HepG2 (cell line): ENCODE results near the gene SPATA21. TPM values are rescaled to one million over a fixed set of nuclear protein-coding genes. Genes with fewer than 3 reads are reported as not detected.
A peak's percentile ranks its signal among the peaks of the same experiment; 100 is the strongest.

Experiments used
- ATAC-seq: fragments of 200-7000 bp; cut with Tn5 transposase; 3 replicates; pipeline ENCODE4 v1.9.1; 2020; ENCODE audit warnings: mild to moderate bottlenecking, moderate library complexity
- BruUV-seq: library from RNA; stranded (reverse); fragments of 400-500 nt; replicated peaks from 2 replicates; lab custom pipeline; 2021; lab: Mats Ljungman, UMichigan
- CTCF ChIA-PET: fragments of 300-600 bp; formaldehyde crosslinking; extraction: SDS; loops from one replicate; lab custom pipeline; 2021; ENCODE audit warnings: low total read pairs, inconsistent platforms, low intra/inter-chr PET ratio; lab: Yijun Ruan, JAX
- POLR2A ChIA-PET: fragments of 350-600 bp; sonication (Branson Sonifier 250); formaldehyde crosslinking; loops from one replicate; lab custom pipeline; 2020; ENCODE audit warnings: antibody characterized with exemption, inconsistent platforms; lab: Yijun Ruan, JAX
- DNase-seq: peaks from one replicate; pipeline ENCODE4 v3.0.0-alpha.2; 2015; ENCODE audit warnings: low spot score
- FAIRE-seq: peaks from 3 replicates; lab custom pipeline; 2011; peaks lifted over from hg19 to GRCh38; lab: Jason Lieb, UNC
- H2AFZ ChIP-seq: one replicate; pipeline ENCODE4 v1.6.1; 2011; ENCODE audit warnings: low read length, inconsistent platforms
- H3K27ac ChIP-seq: fragments of 300-600 bp; 3 replicates; pipeline ENCODE4 v1.8.0; 2011; ENCODE audit warnings: mixed run types, mild to moderate bottlenecking, mixed read lengths, low read length, inconsistent platforms; ENCODE audit not compliant: insufficient read depth; ENCODE audit errors: extremely low read length
- H3K27me3 ChIP-seq, 2 experiments: fragments of 200-600 bp in 1 of 2; 2 replicates in 1 of 2; 3 replicates in 1 of 2; pipeline versions ENCODE4 v1.6.0 to v1.8.0; 2011; ENCODE audit warnings: low read length in 2 of 2, mild to moderate bottlenecking in 2 of 2, moderate library complexity in 2 of 2, inconsistent platforms in 1 of 2; ENCODE audit not compliant: insufficient read depth in 2 of 2, control insufficient read depth in 1 of 2
- H3K36me3 ChIP-seq, 2 experiments: fragments of 200-600 bp in 1 of 2; replicated peaks in 1 of 2; 2 replicates in 1 of 2; 3 replicates in 1 of 2; pipeline versions ENCODE4 v1.5.1 to v1.8.0; 2011; ENCODE audit warnings: low read length in 2 of 2, inconsistent platforms in 1 of 2; ENCODE audit not compliant: insufficient read depth in 2 of 2, control insufficient read depth in 1 of 2
- H3K4me1 ChIP-seq: 2 replicates; pipeline ENCODE4 v1.5.1; 2012; ENCODE audit warnings: low read length, inconsistent platforms; ENCODE audit not compliant: insufficient read depth
- H3K4me2 ChIP-seq: 2 replicates; pipeline ENCODE4 v1.6.0; 2011; ENCODE audit warnings: low read depth, low read length, inconsistent platforms
- H3K4me3 ChIP-seq, 3 experiments: fragments of 200-600 bp in 1 of 3; sonication (generic), shearing (Covaris generic) in 1 of 3; replicated peaks in 1 of 3; 2 replicates each; pipeline ENCODE4 v1.5.1; 2011 to 2016; ENCODE audit warnings: low read length in 3 of 3, inconsistent platforms in 2 of 3, low read depth in 2 of 3, mild to moderate bottlenecking in 2 of 3, control low read depth in 1 of 3, mixed read lengths in 1 of 3; ENCODE audit not compliant: insufficient read depth in 1 of 3
- H3K79me2 ChIP-seq: one replicate; pipeline ENCODE4 v1.6.1; 2011; ENCODE audit warnings: low read length, inconsistent platforms; ENCODE audit not compliant: insufficient read depth
- H3K9ac ChIP-seq: 2 replicates; pipeline ENCODE4 v1.6.0; 2011; ENCODE audit warnings: mild to moderate bottlenecking, low read depth, low read length, inconsistent platforms; ENCODE audit not compliant: insufficient read depth
- H3K9me3 ChIP-seq: 2 replicates; pipeline ENCODE4 v1.5.1; 2012; ENCODE audit warnings: mild to moderate bottlenecking, low read length
- H4K20me1 ChIP-seq: 2 replicates; pipeline ENCODE4 v1.6.0; 2011; ENCODE audit warnings: inconsistent platforms, mild to moderate bottlenecking, low read length, moderate library complexity; ENCODE audit not compliant: insufficient read depth
- AKAP8 ChIP-seq: sonication (generic); formaldehyde crosslinking; IDR thresholded peaks from 2 replicates; pipeline ENCODE4 v1.5.1; 2020; ENCODE audit warnings: mild to moderate bottlenecking, missing genetic modification reagents
- HBP1 ChIP-seq: IDR thresholded peaks from 2 replicates; pipeline ENCODE4 v1.6.1; 2016; ENCODE audit warnings: low read depth, control low read depth
- KLF13 ChIP-seq: sonication (generic); formaldehyde crosslinking; IDR thresholded peaks from 2 replicates; pipeline ENCODE4 v1.4.0; 2020; ENCODE audit warnings: mild to moderate bottlenecking, missing genetic modification reagents
- MED1 ChIP-seq: sonication (generic); formaldehyde crosslinking; IDR thresholded peaks from 2 replicates; pipeline ENCODE4 v1.4.0; 2020; ENCODE audit warnings: missing genetic modification reagents
- MIER2 ChIP-seq: IDR thresholded peaks from 2 replicates; pipeline ENCODE4 v1.6.1; 2016; ENCODE audit warnings: missing biosample characterization, missing genetic modification reagents
- PATZ1 ChIP-seq: sonication (generic); formaldehyde crosslinking; IDR thresholded peaks from 2 replicates; pipeline ENCODE4 v1.4.0; 2020; ENCODE audit warnings: missing genetic modification reagents
- STAT5B ChIP-seq: sonication (generic); formaldehyde crosslinking; IDR thresholded peaks from 2 replicates; pipeline ENCODE4 v1.4.0; 2020; ENCODE audit warnings: missing genetic modification reagents
- STAT6 ChIP-seq: sonication (generic); formaldehyde crosslinking; IDR thresholded peaks from 2 replicates; pipeline ENCODE4 v1.4.0; 2020; ENCODE audit warnings: missing genetic modification reagents, mild to moderate bottlenecking, borderline replicate concordance
- TARDBP ChIP-seq: sonication (generic); formaldehyde crosslinking; IDR thresholded peaks from 2 replicates; pipeline ENCODE4 v1.8.0; 2022; ENCODE audit warnings: mild to moderate bottlenecking, missing genetic modification reagents
- TOPORS ChIP-seq: sonication (generic); formaldehyde crosslinking; IDR thresholded peaks from 2 replicates; pipeline ENCODE4 v1.8.0; 2023; ENCODE audit warnings: mild to moderate bottlenecking, missing genetic modification reagents
- ZNF468 ChIP-seq: sonication (generic); formaldehyde crosslinking; IDR thresholded peaks from 2 replicates; pipeline ENCODE4 v1.8.0; 2022; ENCODE audit warnings: mild to moderate bottlenecking, moderate library complexity, missing genetic modification reagents
- ZNF720 ChIP-seq: sonication (generic); formaldehyde crosslinking; IDR thresholded peaks from 2 replicates; pipeline ENCODE4 v1.4.0; 2020; ENCODE audit warnings: missing genetic modification reagents
- ZSCAN30 ChIP-seq: sonication (generic); formaldehyde crosslinking; IDR thresholded peaks from 2 replicates; pipeline ENCODE4 v1.5.0; 2020; ENCODE audit warnings: mild to moderate bottlenecking, missing genetic modification reagents
- WGBS: methylation state at CpG from one replicate; pipeline ENCODE4 v1.1.6; 2017; ENCODE audit warnings: low lambda C conversion rate; 5-methylcytosine and 5-hydroxymethylcytosine counted together
- in situ Hi-C: cut with HindIII; loops from 2 replicates; pipeline ENCODE4 v1.10.0; 2017; ENCODE audit warnings: low pct_unique_long_range_greater_than_20kb; ENCODE audit not compliant: extremely low pct_ligation_motif_present
- intact Hi-C: fragments of 100-400 bp; cut with micrococcal nuclease; formaldehyde crosslinking; loops from one replicate; pipeline ENCODE4 v1.10.0; 2022; ENCODE audit not compliant: unreplicated experiment
- polyA plus RNA-seq, 8 experiments: library from polyadenylated mRNA; depleted of rRNA in 3 of 8; stranded (reverse) in 7 of 8; unstranded in 1 of 8; fragments of >200 nt; fragmentation: Illumina TruSeq in 4 of 8; extraction: Trizol in 4 of 8; gene quantifications; 2 replicates each; pipeline versions ENCODE4 v1.2.1 to v1.2.3, GENCODE V29; 2011 to 2016; ENCODE audit warnings: low read depth in 4 of 8, missing spikeins in 1 of 8, mixed read lengths in 1 of 8; ENCODE audit not compliant: insufficient read depth in 1 of 8
- total RNA-seq, 5 experiments: library from RNA; depleted of rRNA; stranded (reverse); fragments of >200 nt; fragmentation: Illumina TruSeq; extraction: Trizol; gene quantifications; 2 replicates each; pipeline ENCODE4 v1.2.3, GENCODE V29; 2016; ENCODE audit warnings: low read depth in 1 of 5

Gene SPATA21
- total and polyA plus RNA-seq, 2 of the 13 experiments (the other 11 are each of a cell fraction or from before 2014, with no cell fraction given): 0.80 to 1.4 TPM

- in situ Hi-C loops (no loop called here), intact Hi-C loops (no loop called here)
- H3K79me2 ChIP-seq: no peaks in the 10 kb centered on the region
- no peaks in the 10 kb centered on the region for H3K27me3 ChIP-seq
- no peak for DNase-seq
- no peaks in the 10 kb centered on the region for H3K9me3 ChIP-seq
- H3K4me3 ChIP-seq: no peak overlapping the region
- WGBS: 97% methylated on average over 6 of the region's 6 CpGs
- no peak for TF ChIP-seq AKAP8
- no peak for TF ChIP-seq MED1 (CRISPR knock-in tag)
- TF ChIP-seq ZNF720 (CRISPR knock-in tag): no peak
- ChIA-PET POLR2A (interaction anchor here (0.6 kb wide), 1 partner anchor 19 kb away, joined by 3 read pairs; the partner anchor contains the start of gene NECAP2), CTCF (no interaction called here)
- no peak for FAIRE-seq
- no peak overlapping the region for H3K4me2 ChIP-seq
- peaks cover 21 to 54% of the 10 kb centered on the region in 2 experiments for H3K36me3 ChIP-seq
- BruUV-seq: TSS peak; percentile 34
- no peak for ATAC-seq
- no peak overlapping the region for H2AFZ ChIP-seq
- no peak overlapping the region for H3K27ac ChIP-seq
- no peak overlapping the region for H3K9ac ChIP-seq
- H3K4me1 ChIP-seq: no peaks in the 10 kb centered on the region
- H4K20me1 ChIP-seq: no peaks in the 10 kb centered on the region
These were observed 22.2 kb upstream of the SPATA21 start for GRCh38 chr1:16459352-16459925.

DNA sequence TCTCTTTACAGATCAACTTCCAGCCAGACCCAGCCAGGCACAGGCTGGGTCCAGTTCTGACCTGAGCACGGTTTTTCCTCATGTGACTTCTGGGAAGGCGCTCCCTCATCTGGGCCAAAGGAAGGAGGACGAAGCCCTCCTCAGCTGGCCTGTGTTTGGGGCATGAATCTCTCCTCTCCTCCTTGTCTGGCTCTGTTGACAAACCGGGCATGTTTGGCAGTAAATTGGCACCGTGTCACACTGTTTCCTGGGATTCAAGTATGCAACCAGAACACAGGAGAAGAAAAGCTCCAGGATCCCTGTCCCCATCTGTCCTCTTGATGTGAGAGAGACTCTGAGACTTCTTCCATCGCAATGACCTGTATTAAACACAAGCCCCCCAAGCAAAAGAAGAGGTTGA is 21.6 kb upstream of the SPATA21 start:
- H3K36me3 ChIP-seq: peaks cover 21 to 54% of the 10 kb centered on the region in 2 experiments
- ChIA-PET POLR2A (interaction anchor here (0.6 kb wide), 1 partner anchor 18 kb away, joined by 3 read pairs; the partner anchor contains the start of gene NECAP2), CTCF (no interaction called here)
- no peak overlapping the region for H2AFZ ChIP-seq
- H3K79me2 ChIP-seq: no peaks in the 10 kb centered on the region
- H3K4me3 ChIP-seq: no peak overlapping the region
- H3K9ac ChIP-seq: no peak overlapping the region
- 96% methylated on average over 6 of the region's 6 CpGs for WGBS
- DNase-seq (no peak), FAIRE-seq (no peak), ATAC-seq (no peak)
- BruUV-seq: no TSS peak
- H3K27ac ChIP-seq: no peak overlapping the region
- in situ Hi-C loops (no loop called here), intact Hi-C loops (no loop called here)
- no peaks in the 10 kb centered on the region for H4K20me1 ChIP-seq
- H3K9me3 ChIP-seq: no peaks in the 10 kb centered on the region
- no peak overlapping the region for H3K4me2 ChIP-seq
- H3K4me1 ChIP-seq: no peaks in the 10 kb centered on the region
- no peaks in the 10 kb centered on the region for H3K27me3 ChIP-seq
- TF ChIP-seq KLF13 (CRISPR knock-in tag) (no peak), TOPORS (no peak), TARDBP (no peak), STAT5B (CRISPR knock-in tag) (no peak), PATZ1 (CRISPR knock-in tag) (no peak), MIER2 (CRISPR knock-in tag) (no peak), STAT6 (CRISPR knock-in tag) (no peak), ZSCAN30 (no peak), HBP1 (CRISPR knock-in tag) (no peak), ZNF468 (CRISPR knock-in tag) (no peak)
